Measurements from ENCODE around the gene STK40. TPM values are rescaled to one million over a fixed set of nuclear protein-coding genes. Genes with fewer than 3 reads are reported as not detected.

The STK40 gene
- polyA plus RNA-seq, 2 of the 4 experiments (the other 2 are of a cell fraction), result 6.0 to 8.9 TPM

- peak; percentile 71 to 77 for ATAC-seq
- TF ChIP-seq FOXS1 (CRISPR knock-in tag; IDR thresholded peaks at IDR 0.05), result no peak
- TF ChIP-seq ESRRA (IDR thresholded peaks at IDR 0.05; ENCODE audit: borderline replicate concordance, low read length), result no peak
- no peak for TF ChIP-seq CHD4 (IDR thresholded peaks at IDR 0.05; ENCODE audit: borderline replicate concordance)
- no peak for TF ChIP-seq MAFK (IDR thresholded peaks at IDR 0.05; ENCODE audit: partially characterized antibody)
- 0 out of 2 replicates have a peak, but pooled peaks have one; percentile 39 for TF ChIP-seq JUNB (IDR thresholded peaks at IDR 0.05)
- TF ChIP-seq SREBF2 (IDR thresholded peaks at IDR 0.05), result no peak
- no peak for TF ChIP-seq FOSL2 (IDR thresholded peaks at IDR 0.05)
- TF ChIP-seq FOSL2 (CRISPR knock-in tag; IDR thresholded peaks at IDR 0.05), result peak; percentile 77
- TF ChIP-seq PHF8 (IDR thresholded peaks at IDR 0.05; ENCODE audit: borderline replicate concordance, low read depth), result no peak
- no peak for TF ChIP-seq BCL3 (IDR thresholded peaks at IDR 0.05)
- peak; percentile 58; the same call in 1 of the 2 replicates for TF ChIP-seq ATOH8 (CRISPR knock-in tag; IDR thresholded peaks at IDR 0.05; ENCODE audit: low read depth)
- TF ChIP-seq ZNF302 (CRISPR knock-in tag; IDR thresholded peaks at IDR 0.05), result no peak
- no peak for TF ChIP-seq TP53 (CRISPR knock-in tag; IDR thresholded peaks at IDR 0.05)
- no peak for TF ChIP-seq CBX8 (IDR thresholded peaks at IDR 0.05)
- TF ChIP-seq E2F6 (IDR thresholded peaks at IDR 0.05; ENCODE audit: borderline replicate concordance, low read depth), result peak; percentile 55; the same call in 1 of the 2 replicates
- no peak for TF ChIP-seq MAZ (IDR thresholded peaks at IDR 0.05; ENCODE audit: borderline replicate concordance, low read depth, low read length)
- peak; percentile 43; the same call in 1 of the 2 replicates for TF ChIP-seq GATA3 (IDR thresholded peaks at IDR 0.05; ENCODE audit: borderline replicate concordance)
- TF ChIP-seq CTCF (IDR thresholded peaks at IDR 0.05), result no peak
- peak in 1 of 2 experiments; percentile 40; a peak in 1 of 5 replicates for TF ChIP-seq EP300 (IDR thresholded peaks at IDR 0.05)
- peak; percentile 77 for TF ChIP-seq MAX (IDR thresholded peaks at IDR 0.05)
- no peak for FAIRE-seq
- Histone ChIP-seq H3K9me3 (no peaks in the 10 kb centered on the region), H3K4me3 (0 out of 3 replicates have a peak overlapping the region, but pooled peaks have one; percentile 16), H3K4me1 (peaks cover 50% of the 10 kb centered on the region), H3K4me2 (peak overlapping the region; percentile 80), H3K27ac (peak overlapping the region; percentile 87 to 93)
- 14% methylated on average over 13 of the region's 13 CpGs for WGBS (ENCODE audit: missing lambda C conversion rate)
- DNase-seq (ENCODE audit: low read depth in 1 of 2, low spot score in 1 of 2), result peak; percentile 49 to 60
- CTCF ChIA-PET, result interaction anchor here (0.8 to 17.8 kb wide), 11 partner anchors 8 to 201 kb away, joined by 3 to 201 read pairs (median 6); partner anchors contain the start of gene TRAPPC3
- POLR2A ChIA-PET, result interaction anchor here (1.0 to 2.4 kb wide), 3 partner anchors 36 to 201 kb away, joined by 4 to 9 read pairs (median 5); partner anchors contain the start of genes MRPS15 and TRAPPC3
These were observed 35.0 kb downstream of the STK40 start for GRCh38 chr1:36350659-36351226.

GRCh38 chr1:36349839-36350238 lies 35.9 kb downstream of the STK40 start:
- Histone ChIP-seq H3K27ac (peak overlapping the region; percentile 87 to 93), H3K4me3 (no peak overlapping the region), H3K4me2 (peak overlapping the region; percentile 80), H3K9me3 (no peaks in the 10 kb centered on the region), H3K4me1 (peaks cover 50% of the 10 kb centered on the region)
- WGBS (ENCODE audit: missing lambda C conversion rate), result 86% methylated on average over 16 of the region's 16 CpGs
- FAIRE-seq, result no peak
- no peak for ATAC-seq
- ChIA-PET POLR2A (interaction anchor here (2.4 kb wide), 1 partner anchor 37 kb away, joined by 9 read pairs; no protein-coding TSS in a partner anchor), CTCF (interaction anchor here (0.8 to 17.8 kb wide), 4 partner anchors 9 to 71 kb away, joined by 3 to 201 read pairs (median 6); no protein-coding TSS in a partner anchor)
- DNase-seq (ENCODE audit: low read depth in 1 of 2, low spot score in 1 of 2), result no peak
- no peak for TF ChIP-seq HES2 (IDR thresholded peaks at IDR 0.05)
- no peak for TF ChIP-seq ELK1 (IDR thresholded peaks at IDR 0.05; ENCODE audit: low read depth, low read length)
- no peak for TF ChIP-seq ESRRA (IDR thresholded peaks at IDR 0.05; ENCODE audit: borderline replicate concordance, low read length)
- TF ChIP-seq PHF8 (IDR thresholded peaks at IDR 0.05; ENCODE audit: borderline replicate concordance, low read depth), result no peak
- TF ChIP-seq NFE2L2 (conservative IDR thresholded peaks at IDR 0.05; ENCODE audit: low read length), result no peak
- TF ChIP-seq ZSCAN20 (CRISPR knock-in tag; IDR thresholded peaks at IDR 0.05), result no peak
- TF ChIP-seq CBX8 (IDR thresholded peaks at IDR 0.05), result no peak
- TF ChIP-seq BCL3 (IDR thresholded peaks at IDR 0.05), result no peak
- TF ChIP-seq RAD21 (conservative IDR thresholded peaks at IDR 0.05 in 1 of 2, IDR thresholded peaks at IDR 0.05 in 1 of 2), result no peak
- TF ChIP-seq E2F6 (IDR thresholded peaks at IDR 0.05; ENCODE audit: borderline replicate concordance, low read depth), result no peak
- no peak for TF ChIP-seq SMC3 (IDR thresholded peaks at IDR 0.05)
- no peak for TF ChIP-seq NR3C1 (IDR thresholded peaks at IDR 0.05)
- no peak for TF ChIP-seq MYC (IDR thresholded peaks at IDR 0.05; ENCODE audit: borderline replicate concordance, low read length)

All from A549 (cell line).